ENCODE measurements around the gene SAXO1. TPM values are rescaled to one million over a fixed set of nuclear protein-coding genes. Genes with fewer than 3 reads are reported as not detected.

Gene SAXO1
- total RNA-seq, 1 donor from 2014 or later, result not detected

DNA sequence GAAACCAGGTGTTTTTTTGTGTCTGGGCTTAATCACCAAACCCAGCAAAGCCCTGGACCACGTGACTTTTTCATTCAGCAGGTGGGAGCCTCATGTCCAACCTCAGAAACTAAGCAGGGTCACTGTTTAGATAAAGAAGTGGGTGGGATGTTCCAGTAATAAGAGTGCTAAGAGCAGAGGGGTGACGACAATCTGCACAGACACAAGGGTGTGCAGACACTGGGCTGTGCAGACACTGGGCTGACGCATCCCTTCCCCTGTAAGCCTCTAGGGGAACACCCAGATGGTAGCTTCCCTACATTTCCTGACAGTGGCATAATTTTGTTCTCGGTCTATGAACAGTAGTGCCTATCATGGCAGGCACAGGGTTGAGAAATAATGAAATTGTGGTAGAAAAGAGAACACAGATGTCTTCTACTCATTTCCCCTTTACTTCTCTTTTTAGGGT is 85.1 kb downstream of the SAXO1 start:
- no peak for DNase-seq (ENCODE audit: extremely low spot score, unreplicated experiment)
- H3K27ac Mint-ChIP-seq (ENCODE audit: unreplicated experiment), result no peak overlapping the region
- H3K4me1 Mint-ChIP-seq (ENCODE audit: unreplicated experiment), result no peaks in the 10 kb centered on the region
- TF ChIP-seq, protein P1, sequence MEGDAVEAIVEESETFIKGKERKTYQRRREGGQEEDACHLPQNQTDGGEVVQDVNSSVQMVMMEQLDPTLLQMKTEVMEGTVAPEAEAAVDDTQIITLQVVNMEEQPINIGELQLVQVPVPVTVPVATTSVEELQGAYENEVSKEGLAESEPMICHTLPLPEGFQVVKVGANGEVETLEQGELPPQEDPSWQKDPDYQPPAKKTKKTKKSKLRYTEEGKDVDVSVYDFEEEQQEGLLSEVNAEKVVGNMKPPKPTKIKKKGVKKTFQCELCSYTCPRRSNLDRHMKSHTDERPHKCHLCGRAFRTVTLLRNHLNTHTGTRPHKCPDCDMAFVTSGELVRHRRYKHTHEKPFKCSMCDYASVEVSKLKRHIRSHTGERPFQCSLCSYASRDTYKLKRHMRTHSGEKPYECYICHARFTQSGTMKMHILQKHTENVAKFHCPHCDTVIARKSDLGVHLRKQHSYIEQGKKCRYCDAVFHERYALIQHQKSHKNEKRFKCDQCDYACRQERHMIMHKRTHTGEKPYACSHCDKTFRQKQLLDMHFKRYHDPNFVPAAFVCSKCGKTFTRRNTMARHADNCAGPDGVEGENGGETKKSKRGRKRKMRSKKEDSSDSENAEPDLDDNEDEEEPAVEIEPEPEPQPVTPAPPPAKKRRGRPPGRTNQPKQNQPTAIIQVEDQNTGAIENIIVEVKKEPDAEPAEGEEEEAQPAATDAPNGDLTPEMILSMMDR (IDR thresholded peaks at IDR 0.05), result no peak
- no peaks in the 10 kb centered on the region for H3K9me3 Mint-ChIP-seq (ENCODE audit: unreplicated experiment)
- no peak overlapping the region for H3K4me3 Mint-ChIP-seq (ENCODE audit: unreplicated experiment)
- no peaks in the 10 kb centered on the region for H3K36me3 Mint-ChIP-seq (ENCODE audit: unreplicated experiment)
- H3K27me3 Mint-ChIP-seq (ENCODE audit: unreplicated experiment), result peaks cover 29% of the 10 kb centered on the region

DNA sequence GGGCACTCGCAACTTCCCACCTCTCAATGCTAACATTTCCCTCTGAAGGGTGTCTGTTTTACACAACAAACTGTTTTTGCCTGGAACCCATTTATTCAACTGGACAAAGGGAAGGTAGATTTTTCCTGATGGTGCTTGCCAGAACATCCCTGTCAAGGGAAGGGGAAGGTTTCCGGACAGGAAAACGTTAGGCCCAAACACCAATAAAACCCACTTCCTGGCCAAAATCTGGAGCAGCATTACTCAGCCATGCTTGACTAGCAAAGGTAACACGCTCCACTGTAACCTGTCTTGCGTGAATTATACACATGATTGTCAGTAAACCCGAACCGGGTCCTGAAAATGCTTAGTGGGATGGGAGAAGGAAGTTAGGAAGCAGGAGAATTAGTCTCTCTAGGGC is 90.2 kb downstream of the SAXO1 start:
- Mint-ChIP-seq H3K36me3 (ENCODE audit: unreplicated experiment) (no peaks in the 10 kb centered on the region), H3K4me1 (ENCODE audit: unreplicated experiment) (no peaks in the 10 kb centered on the region), H3K4me3 (ENCODE audit: unreplicated experiment) (no peak overlapping the region), H3K9me3 (ENCODE audit: unreplicated experiment) (no peaks in the 10 kb centered on the region), H3K27ac (ENCODE audit: unreplicated experiment) (no peak overlapping the region), H3K27me3 (ENCODE audit: unreplicated experiment) (peaks cover 16% of the 10 kb centered on the region)
- no peak for DNase-seq (ENCODE audit: extremely low spot score, unreplicated experiment)
- TF ChIP-seq, protein P1 (IDR thresholded peaks at IDR 0.05), result no peak

DNA sequence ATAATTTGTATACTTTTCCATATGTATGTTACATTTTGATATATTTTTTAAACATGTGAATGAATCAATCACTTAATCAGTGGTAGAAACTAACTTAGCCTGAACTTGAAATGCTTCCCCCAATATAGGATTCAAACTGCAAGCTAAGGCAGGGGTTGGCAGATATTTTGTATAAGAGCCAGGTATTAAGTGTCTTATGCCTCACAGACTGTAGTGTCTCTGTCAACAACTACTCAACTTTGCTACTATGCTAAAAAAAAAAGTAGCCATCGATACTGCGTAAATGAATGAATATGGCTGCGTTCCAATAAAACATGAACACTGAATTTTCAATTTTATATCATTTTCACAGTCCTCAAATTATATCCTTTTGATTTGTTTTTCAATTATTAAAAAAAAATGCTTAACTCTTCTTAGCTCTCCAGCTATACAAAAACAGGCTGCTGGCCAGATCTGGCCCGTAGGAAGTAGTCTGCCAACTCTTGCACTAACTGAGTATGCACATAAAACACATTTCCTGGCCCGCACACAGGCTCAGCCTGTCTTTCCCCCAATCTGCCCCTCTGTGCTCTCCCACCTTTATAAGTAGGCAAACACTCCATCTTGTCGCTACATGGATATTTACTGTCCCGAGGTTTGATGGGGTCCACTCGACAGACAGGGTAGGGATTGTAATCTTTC is 91.8 kb downstream of the SAXO1 start:
- H3K27ac Mint-ChIP-seq (ENCODE audit: unreplicated experiment), result no peak overlapping the region
- peaks cover 12% of the 10 kb centered on the region for H3K27me3 Mint-ChIP-seq (ENCODE audit: unreplicated experiment)
- DNase-seq (ENCODE audit: extremely low spot score, unreplicated experiment), result no peak
- H3K9me3 Mint-ChIP-seq (ENCODE audit: unreplicated experiment), result no peaks in the 10 kb centered on the region
- no peak overlapping the region for H3K4me3 Mint-ChIP-seq (ENCODE audit: unreplicated experiment)
- no peaks in the 10 kb centered on the region for H3K4me1 Mint-ChIP-seq (ENCODE audit: unreplicated experiment)
- no peaks in the 10 kb centered on the region for H3K36me3 Mint-ChIP-seq (ENCODE audit: unreplicated experiment)
- TF ChIP-seq, protein P1 (IDR thresholded peaks at IDR 0.05), result no peak

DNA sequence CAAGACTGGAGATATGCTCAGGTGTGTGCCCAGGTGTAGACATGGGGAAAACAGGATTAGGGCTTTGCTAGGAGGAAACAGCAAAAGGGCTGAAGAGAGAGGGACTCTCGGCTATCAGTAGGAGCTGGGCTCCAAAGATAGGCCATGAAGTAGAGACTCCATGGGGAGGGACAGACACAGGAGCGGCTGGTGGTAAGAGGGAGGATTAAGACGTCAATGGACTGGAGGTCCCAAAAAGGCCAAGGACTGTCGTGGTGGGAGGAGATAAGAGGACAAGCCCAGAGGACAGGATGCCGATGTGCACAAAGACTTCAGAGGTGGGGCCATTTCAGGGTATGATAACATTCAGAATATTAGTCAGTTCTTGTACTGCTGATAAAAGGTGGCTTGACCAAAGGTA is 93.1 kb downstream of the SAXO1 start:
- peaks cover 5% of the 10 kb centered on the region for H3K27me3 Mint-ChIP-seq (ENCODE audit: unreplicated experiment)
- no peak overlapping the region for H3K27ac Mint-ChIP-seq (ENCODE audit: unreplicated experiment)
- H3K4me3 Mint-ChIP-seq (ENCODE audit: unreplicated experiment), result no peak overlapping the region
- TF ChIP-seq, protein P1 (IDR thresholded peaks at IDR 0.05), result no peak
- no peaks in the 10 kb centered on the region for H3K4me1 Mint-ChIP-seq (ENCODE audit: unreplicated experiment)
- H3K36me3 Mint-ChIP-seq (ENCODE audit: unreplicated experiment), result no peaks in the 10 kb centered on the region
- DNase-seq (ENCODE audit: extremely low spot score, unreplicated experiment), result no peak
- H3K9me3 Mint-ChIP-seq (ENCODE audit: unreplicated experiment), result no peaks in the 10 kb centered on the region

DNA sequence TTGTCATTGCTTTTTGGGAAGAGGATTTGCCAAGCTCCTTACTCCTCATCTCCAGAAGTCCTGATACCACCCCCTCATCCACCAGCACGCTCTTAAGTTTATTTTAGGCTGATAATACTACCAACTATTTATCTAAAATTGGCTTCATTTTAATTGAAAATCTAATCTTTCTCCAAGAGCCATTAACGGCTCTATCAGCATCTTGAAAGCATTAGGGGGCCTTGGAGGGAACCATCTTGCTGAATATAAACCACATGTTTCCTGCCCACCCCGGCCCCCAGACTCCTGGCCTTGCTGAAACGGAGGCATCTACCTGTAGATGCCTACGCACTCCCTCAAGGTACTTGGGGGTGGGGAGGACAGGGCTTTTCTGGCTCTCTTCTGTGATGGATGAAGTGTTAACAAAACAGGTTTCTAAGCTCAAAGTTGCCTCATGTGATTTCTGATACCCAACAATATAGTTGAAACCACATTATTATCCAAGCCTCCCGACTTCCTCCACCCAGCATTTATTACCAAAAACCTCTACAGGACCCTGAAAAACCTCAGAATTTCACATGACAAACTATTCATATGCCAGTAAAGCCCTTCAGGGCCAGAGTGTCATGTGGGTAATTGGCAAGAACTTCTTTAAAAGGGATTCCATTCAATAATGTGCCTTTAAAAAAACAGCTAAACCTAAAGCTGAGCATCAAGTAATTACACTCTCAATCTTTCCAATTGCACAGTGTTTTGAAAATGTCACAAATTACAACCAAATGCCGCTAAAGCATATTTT is 96.7 kb downstream of the SAXO1 start:
- H3K27ac Mint-ChIP-seq (ENCODE audit: unreplicated experiment), result no peak overlapping the region
- H3K4me1 Mint-ChIP-seq (ENCODE audit: unreplicated experiment), result no peaks in the 10 kb centered on the region
- peaks cover 6% of the 10 kb centered on the region for H3K9me3 Mint-ChIP-seq (ENCODE audit: unreplicated experiment)

More for the DNA sequence above, 96.7 kb downstream of the SAXO1 start:
- Mint-ChIP-seq H3K4me3 (ENCODE audit: unreplicated experiment) (no peak overlapping the region), H3K36me3 (ENCODE audit: unreplicated experiment) (no peaks in the 10 kb centered on the region), H3K27me3 (ENCODE audit: unreplicated experiment) (no peaks in the 10 kb centered on the region)
- TF ChIP-seq, protein P1 (IDR thresholded peaks at IDR 0.05), result no peak
- DNase-seq (ENCODE audit: extremely low spot score, unreplicated experiment), result no peak

Data from osteocyte (in vitro differentiated cells).